Measurements from ENCODE around the gene TNK2.

DNA sequence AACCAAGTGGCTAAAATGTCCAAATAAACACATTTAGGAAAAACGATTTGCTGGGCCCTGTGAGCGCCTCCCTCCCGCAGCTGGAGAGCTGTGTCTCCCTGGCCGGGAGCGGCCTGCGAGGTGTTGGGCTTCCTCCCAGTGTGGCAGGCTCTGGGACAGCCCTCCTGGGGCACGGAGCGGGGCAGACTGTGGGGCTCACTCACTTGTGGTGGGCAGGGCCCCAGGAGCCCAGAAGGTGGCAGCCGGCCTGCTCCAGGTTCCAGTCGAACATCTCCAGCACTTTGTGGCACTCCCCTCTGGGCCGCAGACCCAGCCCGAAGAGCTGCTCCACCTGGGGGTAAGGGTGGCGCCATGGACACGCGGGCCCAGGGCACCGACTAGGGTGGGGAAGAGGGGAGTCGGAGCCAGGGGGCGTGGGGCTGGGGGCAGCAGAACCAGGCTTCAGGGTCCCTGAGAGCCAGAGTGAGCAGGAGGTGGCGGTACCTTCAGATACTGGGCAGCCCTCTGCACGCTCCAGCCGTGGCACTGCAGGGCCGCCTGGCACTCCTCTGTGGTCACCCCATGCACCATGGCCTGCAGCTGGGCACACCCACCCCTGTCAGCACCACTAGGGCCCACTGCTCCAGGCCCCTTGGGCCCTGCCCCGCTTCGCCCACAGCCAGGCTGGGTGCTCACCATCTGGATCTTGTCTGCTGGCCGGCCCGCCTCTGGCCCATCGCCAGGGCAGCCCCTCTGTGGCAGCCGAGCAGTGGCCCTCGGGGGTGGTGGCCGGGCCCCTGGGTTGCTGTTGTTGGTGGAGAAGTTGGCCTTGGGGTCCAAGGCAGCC is 41.5 kb downstream of the TNK2 start:
- TF ChIP-seq POLR2A (IDR thresholded peaks at IDR 0.05; ENCODE audit: low read length) (no peak), CHD2 (IDR thresholded peaks at IDR 0.05; ENCODE audit: low read length, partially characterized antibody) (no peak), EHMT2 (IDR thresholded peaks at IDR 0.05; ENCODE audit: low read depth) (no peak), CEBPB (IDR thresholded peaks at IDR 0.05) (no peak)
- TF ChIP-seq, protein P1, sequence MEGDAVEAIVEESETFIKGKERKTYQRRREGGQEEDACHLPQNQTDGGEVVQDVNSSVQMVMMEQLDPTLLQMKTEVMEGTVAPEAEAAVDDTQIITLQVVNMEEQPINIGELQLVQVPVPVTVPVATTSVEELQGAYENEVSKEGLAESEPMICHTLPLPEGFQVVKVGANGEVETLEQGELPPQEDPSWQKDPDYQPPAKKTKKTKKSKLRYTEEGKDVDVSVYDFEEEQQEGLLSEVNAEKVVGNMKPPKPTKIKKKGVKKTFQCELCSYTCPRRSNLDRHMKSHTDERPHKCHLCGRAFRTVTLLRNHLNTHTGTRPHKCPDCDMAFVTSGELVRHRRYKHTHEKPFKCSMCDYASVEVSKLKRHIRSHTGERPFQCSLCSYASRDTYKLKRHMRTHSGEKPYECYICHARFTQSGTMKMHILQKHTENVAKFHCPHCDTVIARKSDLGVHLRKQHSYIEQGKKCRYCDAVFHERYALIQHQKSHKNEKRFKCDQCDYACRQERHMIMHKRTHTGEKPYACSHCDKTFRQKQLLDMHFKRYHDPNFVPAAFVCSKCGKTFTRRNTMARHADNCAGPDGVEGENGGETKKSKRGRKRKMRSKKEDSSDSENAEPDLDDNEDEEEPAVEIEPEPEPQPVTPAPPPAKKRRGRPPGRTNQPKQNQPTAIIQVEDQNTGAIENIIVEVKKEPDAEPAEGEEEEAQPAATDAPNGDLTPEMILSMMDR (IDR thresholded peaks at IDR 0.05), result no peak
